SU-DHL-6 (cell line): Measurements from ENCODE around the gene C3orf49.

Source experiments
- H2AFZ ChIP-seq: fragments of 200-600 bp; sonication (generic); 2 replicates; pipeline ENCODE4 v1.6.1; 2014; ENCODE audit warnings: low read depth, mild to moderate bottlenecking, moderate library complexity, mixed read lengths, antibody characterized with exemption, low read length; ENCODE audit not compliant: severe bottlenecking
- H3F3A ChIP-seq: fragments of 200-600 bp; shearing (Covaris generic); 2 replicates; pipeline ENCODE4 v1.6.0; 2016; ENCODE audit warnings: antibody characterized with exemption, mild to moderate bottlenecking; ENCODE audit not compliant: insufficient read depth
- H3K27ac ChIP-seq: fragments of 200-600 bp; sonication (generic); 2 replicates; pipeline ENCODE4 v1.5.1; 2016; ENCODE audit warnings: low read depth, mild to moderate bottlenecking, low read length, moderate library complexity, mixed read lengths
- H3K27me3 ChIP-seq: fragments of 200-600 bp; sonication (generic), shearing (Covaris generic); 2 replicates; pipeline ENCODE4 v1.6.0; 2014; ENCODE audit warnings: mild to moderate bottlenecking, low read length
- H3K36me3 ChIP-seq: fragments of 200-600 bp; sonication (generic); 2 replicates; pipeline ENCODE4 v1.6.1; 2014; ENCODE audit warnings: mild to moderate bottlenecking, low read length, mixed read lengths
- H3K4me2 ChIP-seq: fragments of 300-600, 200-600 bp; shearing (Covaris generic), sonication (generic); 2 replicates; pipeline ENCODE4 v1.6.0; 2014; ENCODE audit warnings: low read length, low read depth, mild to moderate bottlenecking; ENCODE audit not compliant: poor library complexity, severe bottlenecking
- H3K4me3 ChIP-seq: fragments of 200-600 bp; sonication (generic); 2 replicates; pipeline ENCODE4 v1.5.1; 2014; ENCODE audit warnings: antibody characterized with exemption, low read length, mild to moderate bottlenecking, mixed read lengths; ENCODE audit not compliant: insufficient read depth, poor library complexity, severe bottlenecking
- H3K79me2 ChIP-seq: fragments of 200-600 bp; sonication (generic); 2 replicates; pipeline ENCODE4 v1.6.1; 2014; ENCODE audit warnings: mild to moderate bottlenecking, low read length, moderate library complexity; ENCODE audit not compliant: insufficient read depth
- H3K9ac ChIP-seq: fragments of 200-600 bp; sonication (generic); 2 replicates; pipeline ENCODE4 v1.7.0; 2014; ENCODE audit warnings: mild to moderate bottlenecking, low read length
- H3K9me2 ChIP-seq: fragments of 200-600 bp; sonication (generic); replicated peaks from 2 replicates; pipeline ENCODE4 v1.6.1; 2014; ENCODE audit warnings: low read length; ENCODE audit not compliant: insufficient read depth
- H3K9me3 ChIP-seq: fragments of 200-600 bp; sonication (generic); 2 replicates; pipeline ENCODE4 v1.6.1; 2014; ENCODE audit warnings: low read length, mixed read lengths; ENCODE audit not compliant: insufficient read depth
- H4K20me1 ChIP-seq: fragments of 200-600 bp; sonication (generic); 2 replicates; pipeline ENCODE4 v1.6.1; 2014; ENCODE audit warnings: low read depth, mild to moderate bottlenecking, antibody characterized with exemption, low read length, moderate library complexity, mixed read lengths
- CTCF ChIP-seq: fragments of 200-600 bp; sonication (generic); IDR thresholded peaks from one replicate; pipeline ENCODE4 v1.5.1; 2017; ENCODE audit warnings: antibody characterized with exemption, mild to moderate bottlenecking, low read length, moderate library complexity; ENCODE audit not compliant: insufficient read depth, poor library complexity, severe bottlenecking
- EZH2phosphoT487 ChIP-seq: fragments of 200-600 bp; sonication (generic), shearing (Covaris generic); conservative IDR thresholded peaks from 2 replicates; pipeline ENCODE4 v1.6.1; 2018; ENCODE audit warnings: mild to moderate bottlenecking, antibody characterized with exemption, low read length, moderate library complexity, mixed read lengths

C3orf49 gene

GRCh38 chr3:63824309-63824708 is 5.2 kb downstream of the C3orf49 start:
- H3K4me3 ChIP-seq: no peak overlapping the region
- no peaks in the 10 kb centered on the region for H3K9me2 ChIP-seq
- no peaks in the 10 kb centered on the region for H3K27me3 ChIP-seq
- H3K4me2 ChIP-seq: no peak overlapping the region
- H3K9me3 ChIP-seq: no peaks in the 10 kb centered on the region
- no peaks in the 10 kb centered on the region for H4K20me1 ChIP-seq
- H3K27ac ChIP-seq: no peak overlapping the region
- TF ChIP-seq EZH2phosphoT487 (no peak), CTCF (no peak)
- no peak overlapping the region for H3K9ac ChIP-seq
- H3K36me3 ChIP-seq: peaks cover 3% of the 10 kb centered on the region; the same call in 1 of the 2 replicates
- H2AFZ ChIP-seq: no peak overlapping the region
- H3F3A ChIP-seq: no peaks in the 10 kb centered on the region
- H3K79me2 ChIP-seq: no peaks in the 10 kb centered on the region

GRCh38 chr3:63830526-63830925 is 11.4 kb downstream of the C3orf49 start:
- H3K27ac ChIP-seq: no peak overlapping the region
- no peaks in the 10 kb centered on the region for H3K27me3 ChIP-seq
- H3K4me2 ChIP-seq: no peak overlapping the region
- H3K9me3 ChIP-seq: no peaks in the 10 kb centered on the region
- H3K4me3 ChIP-seq: no peak overlapping the region
- H3K79me2 ChIP-seq: no peaks in the 10 kb centered on the region
- H4K20me1 ChIP-seq: no peaks in the 10 kb centered on the region
- H3K9ac ChIP-seq: no peak overlapping the region
- H3F3A ChIP-seq: no peaks in the 10 kb centered on the region
- no peaks in the 10 kb centered on the region for H3K9me2 ChIP-seq
- TF ChIP-seq CTCF (no peak), EZH2phosphoT487 (no peak)
- H3K36me3 ChIP-seq: peaks cover 16% of the 10 kb centered on the region; the same call in 1 of the 2 replicates
- H2AFZ ChIP-seq: no peak overlapping the region

- Histone ChIP-seq H3K79me2 (no peaks in the 10 kb centered on the region), H3K4me3 (no peak overlapping the region), H3K27ac (no peak overlapping the region)
Measured at GRCh38 chr3:63832395-63832794, 13.3 kb downstream of the C3orf49 start.

More at GRCh38 chr3:63832395-63832794, 13.3 kb downstream of the C3orf49 start:
- TF ChIP-seq EZH2phosphoT487 (no peak), CTCF (no peak)
- Histone ChIP-seq H3K4me2 (no peak overlapping the region), H3K9me3 (no peaks in the 10 kb centered on the region), H3K27me3 (no peaks in the 10 kb centered on the region), H3K9me2 (no peaks in the 10 kb centered on the region), H4K20me1 (no peaks in the 10 kb centered on the region), H2AFZ (no peak overlapping the region), H3F3A (no peaks in the 10 kb centered on the region), H3K9ac (no peak overlapping the region), H3K36me3 (peaks cover 34% of the 10 kb centered on the region; the same call in 1 of the 2 replicates)
